IPS-11a (cell line): ENCODE data around the gene NF1.
"Not testable (repeated sequence)": the region's sequence is repeated elsewhere in the genome, so short reads cannot be mapped to it uniquely, and the experiment has no call there.

ENCODE experiments used
- H3K4me3 ChIP-seq: one replicate; pipeline ENCODE4 v1.5.1; 2013; ENCODE audit warnings: low read depth, low read length, control low read depth

NF1 gene

GRCh38 chr17:31094600-31095235 lies at the start of gene NF1:
TSS of gene NF1 (plus strand) at chr17:31094977. CDS start at chr17:31095310, 333 bp downstream.
- H3K4me3 ChIP-seq, result peak within 1 kb of the TSS; percentile 80

GRCh38 chr17:31046856-31047425 lies 47.8 kb upstream of the NF1 start:
- not testable (repeated sequence) for H3K4me3 ChIP-seq

- H3K4me3 ChIP-seq, result no peak overlapping the region
Measured at GRCh38 chr17:31048142-31048541, 46.6 kb upstream of the NF1 start.

- H3K4me3 ChIP-seq, result no peak overlapping the region
Measured at GRCh38 chr17:31048780-31049179, 46.0 kb upstream of the NF1 start.

GRCh38 chr17:31050948-31051347 lies 43.8 kb upstream of the NF1 start:
- no peak overlapping the region for H3K4me3 ChIP-seq

- H3K4me3 ChIP-seq, result no peak overlapping the region
Measured at GRCh38 chr17:31051506-31051905, 43.3 kb upstream of the NF1 start.

- no peak overlapping the region for H3K4me3 ChIP-seq
Measured at GRCh38 chr17:31052187-31052889, 42.4 kb upstream of the NF1 start.

- no peak overlapping the region for H3K4me3 ChIP-seq
Measured at GRCh38 chr17:31053071-31053470, 41.7 kb upstream of the NF1 start.

- no peak overlapping the region for H3K4me3 ChIP-seq
Measured at GRCh38 chr17:31054761-31055160, 40.0 kb upstream of the NF1 start.

GRCh38 chr17:31058976-31059375 lies 35.8 kb upstream of the NF1 start:
- no peak overlapping the region for H3K4me3 ChIP-seq

GRCh38 chr17:31060791-31061550 lies 33.8 kb upstream of the NF1 start:
- H3K4me3 ChIP-seq, result no peak overlapping the region

- no peak overlapping the region for H3K4me3 ChIP-seq
Measured at GRCh38 chr17:31061678-31062077, 33.1 kb upstream of the NF1 start.

GRCh38 chr17:31062346-31062745 lies 32.4 kb upstream of the NF1 start:
- no peak overlapping the region for H3K4me3 ChIP-seq

GRCh38 chr17:31064707-31065106 lies 30.1 kb upstream of the NF1 start:
- no peak overlapping the region for H3K4me3 ChIP-seq

- H3K4me3 ChIP-seq, result no peak overlapping the region
Measured at GRCh38 chr17:31067691-31068184, 27.0 kb upstream of the NF1 start.

GRCh38 chr17:31068291-31068690 lies 26.5 kb upstream of the NF1 start:
- no peak overlapping the region for H3K4me3 ChIP-seq

- no peak overlapping the region for H3K4me3 ChIP-seq
Measured at GRCh38 chr17:31072186-31072585, 22.6 kb upstream of the NF1 start.

GRCh38 chr17:31073411-31073810 lies 21.4 kb upstream of the NF1 start:
- H3K4me3 ChIP-seq, result no peak overlapping the region

GRCh38 chr17:31074772-31075555 lies 19.8 kb upstream of the NF1 start:
- H3K4me3 ChIP-seq, result no peak overlapping the region

GRCh38 chr17:31078290-31078689 lies 16.5 kb upstream of the NF1 start:
- no peak overlapping the region for H3K4me3 ChIP-seq

GRCh38 chr17:31079731-31080130 lies 15.0 kb upstream of the NF1 start:
- no peak overlapping the region for H3K4me3 ChIP-seq
